HCT116 (cell line): ENCODE results near the gene FABP1. TPM values are rescaled to one million over a fixed set of nuclear protein-coding genes. Genes with fewer than 3 reads are reported as not detected.

ENCODE experiments used
- ATAC-seq: fragments of 200-7000 bp; cut with Tn5 transposase; 2 replicates; pipeline ENCODE4 v1.9.1; 2020; ENCODE audit warnings: mild to moderate bottlenecking, moderate library complexity
- BruUV-seq: library from RNA; stranded (reverse); fragments of 400-500 nt; replicated peaks from 2 replicates; lab custom pipeline; 2021; lab: Mats Ljungman, UMichigan
- CTCF ChIA-PET: fragments of 300-600 bp; sonication (Branson Sonifier 250); formaldehyde crosslinking; loops from one replicate; lab custom pipeline; 2021; ENCODE audit warnings: antibody characterized with exemption; lab: Charles Lee
- POLR2A ChIA-PET: fragments of 300-600, 350-600 bp; sonication (Branson Sonifier 250); formaldehyde crosslinking; loops from one replicate; lab custom pipeline; 2021; ENCODE audit warnings: antibody characterized with exemption; lab: Charles Lee
- RAD21 ChIA-PET, 2 experiments: fragments of 300-600 bp; sonication (Branson Sonifier 250); formaldehyde crosslinking; loops; one replicate each; lab custom pipeline; 2023; ENCODE audit warnings: low total read pairs in 2 of 2; ENCODE audit not compliant: uncharacterized antibody in 2 of 2, unreplicated experiment in 2 of 2, low non-redundant PET in 1 of 2; lab: Charles Lee
- DNase-seq: peaks from one replicate; pipeline ENCODE4 v3.0.0-alpha.2; 2010; ENCODE audit warnings: low read depth, low spot score
- H2AFZ ChIP-seq: fragments of 200-600 bp; shearing (Covaris generic), sonication (generic); 2 replicates; pipeline ENCODE4 v1.6.1; 2017; ENCODE audit warnings: low read depth, mixed run types, mixed read lengths, antibody characterized with exemption, low read length; ENCODE audit not compliant: poor library complexity, severe bottlenecking
- H3K27ac ChIP-seq: 2 replicates; pipeline ENCODE4 v1.5.1; 2012; ENCODE audit warnings: low read depth, low read length
- H3K27me3 ChIP-seq: fragments of 200-600 bp; sonication (generic); 2 replicates; pipeline ENCODE4 v1.6.1; 2016; ENCODE audit warnings: mixed run types, low read length, mixed read lengths; ENCODE audit not compliant: insufficient read depth
- H3K36me3 ChIP-seq, 2 experiments: fragments of 200-500 bp in 1 of 2; fragments of 200-600 bp in 1 of 2; sonication (Bioruptor generic) in 1 of 2; sonication (generic) in 1 of 2; 2 replicates each; pipeline versions ENCODE4 v1.5.1 to v1.6.1; 2014 to 2016; ENCODE audit warnings: low read length in 2 of 2, inconsistent platforms in 1 of 2, mixed read lengths in 1 of 2, mixed run types in 1 of 2; ENCODE audit not compliant: insufficient read depth in 2 of 2, control insufficient read depth in 1 of 2
- H3K4me1 ChIP-seq, 2 experiments: fragments of 200-600 bp in 1 of 2; sonication (generic) in 1 of 2; 2 replicates each; pipeline versions ENCODE4 v1.5.1 to v1.6.1; 2012 to 2017; ENCODE audit warnings: low read length in 2 of 2, inconsistent platforms in 1 of 2, mild to moderate bottlenecking in 1 of 2, mixed read lengths in 1 of 2, mixed run types in 1 of 2, moderate library complexity in 1 of 2; ENCODE audit not compliant: insufficient read depth in 2 of 2, control insufficient read depth in 1 of 2
- H3K4me2 ChIP-seq: fragments of 200-600 bp; sonication (generic); 2 replicates; pipeline ENCODE4 v1.6.1; 2017; ENCODE audit warnings: mixed run types, low read length, mixed read lengths
- H3K4me3 ChIP-seq, 2 experiments: fragments of 200-600 bp in 1 of 2; sonication (generic) in 1 of 2; replicated peaks in 1 of 2; 2 replicates each; pipeline ENCODE4 v1.5.1; 2011 to 2016; ENCODE audit warnings: low read length in 2 of 2, control low read depth in 1 of 2, low read depth in 1 of 2, mild to moderate bottlenecking in 1 of 2, mixed read lengths in 1 of 2, mixed run types in 1 of 2
- H3K79me2 ChIP-seq: fragments of 200-600 bp; sonication (generic); 2 replicates; pipeline ENCODE4 v1.6.1; 2017; ENCODE audit warnings: mild to moderate bottlenecking, mixed run types, low read length, moderate library complexity, mixed read lengths; ENCODE audit not compliant: insufficient read depth
- H3K9ac ChIP-seq: fragments of 200-600 bp; sonication (generic); 2 replicates; pipeline ENCODE4 v1.6.1; 2016; ENCODE audit warnings: low read length, mixed read lengths
- H3K9me2 ChIP-seq: fragments of 200-600 bp; sonication (generic), shearing (Covaris generic); 2 replicates; pipeline ENCODE4 v1.6.1; 2017; ENCODE audit warnings: mixed run types, mild to moderate bottlenecking, moderate library complexity; ENCODE audit not compliant: insufficient read depth
- H3K9me3 ChIP-seq, 2 experiments: fragments of 200-500 bp in 1 of 2; fragments of 200-600 bp in 1 of 2; sonication (Bioruptor generic) in 1 of 2; sonication (generic) in 1 of 2; 2 replicates each; pipeline ENCODE4 v1.6.1; 2014 to 2017; ENCODE audit warnings: low read length in 2 of 2, mixed read lengths in 2 of 2, inconsistent platforms in 1 of 2, low read depth in 1 of 2, mild to moderate bottlenecking in 1 of 2, mixed run types in 1 of 2, moderate library complexity in 1 of 2; ENCODE audit not compliant: control insufficient read depth in 1 of 2, insufficient read depth in 1 of 2
- H4K20me1 ChIP-seq: fragments of 200-600 bp; sonication (generic), shearing (Covaris generic); 2 replicates; pipeline ENCODE4 v1.6.1; 2017; ENCODE audit warnings: mixed run types, mild to moderate bottlenecking, moderate library complexity; ENCODE audit not compliant: insufficient read depth
- ATF3 ChIP-seq: IDR thresholded peaks from 2 replicates; pipeline ENCODE4 v1.6.1; 2012
- CBX3 ChIP-seq: IDR thresholded peaks from 2 replicates; pipeline ENCODE4 v1.6.1; 2012; ENCODE audit warnings: low read depth
- CEBPB ChIP-seq: IDR thresholded peaks from 2 replicates; pipeline ENCODE4 v1.6.1; 2012; ENCODE audit warnings: low read depth
- EGR1 ChIP-seq: IDR thresholded peaks from 2 replicates; pipeline ENCODE4 v1.6.1; 2012; ENCODE audit warnings: low read depth
- ELF1 ChIP-seq: IDR thresholded peaks from 2 replicates; pipeline ENCODE4 v1.6.1; 2012; ENCODE audit warnings: low read depth, borderline replicate concordance
- FOSL1 ChIP-seq: IDR thresholded peaks from 2 replicates; pipeline ENCODE4 v1.6.1; 2012; ENCODE audit warnings: low read depth
- JUND ChIP-seq: IDR thresholded peaks from 2 replicates; pipeline ENCODE4 v1.6.1; 2012
- MAX ChIP-seq: IDR thresholded peaks from 2 replicates; pipeline ENCODE4 v1.6.1; 2012
- POLR2A ChIP-seq: IDR thresholded peaks from 2 replicates; pipeline ENCODE4 v1.7.0; 2011; ENCODE audit warnings: borderline replicate concordance; ENCODE audit not compliant: insufficient read depth, insufficient read length; ENCODE audit errors: extremely low read depth
- RAD21 ChIP-seq: IDR thresholded peaks from 2 replicates; pipeline ENCODE4 v1.6.1; 2012; ENCODE audit warnings: low read depth, mild to moderate bottlenecking
- REST ChIP-seq: IDR thresholded peaks from 2 replicates; pipeline ENCODE4 v1.6.1; 2012; ENCODE audit warnings: low read depth
- TCF7L2 ChIP-seq: IDR thresholded peaks from 2 replicates; pipeline ENCODE4 v1.7.0; 2011; ENCODE audit warnings: borderline replicate concordance, inconsistent platforms; ENCODE audit not compliant: insufficient read depth, insufficient read length; ENCODE audit errors: extremely low read depth
- ZFX ChIP-seq: fragments of 450-650 bp; IDR thresholded peaks from 2 replicates; pipeline ENCODE4 v1.6.1; 2017
- ZNF274 ChIP-seq: fragments of 200-500 bp; sonication (Bioruptor generic); IDR thresholded peaks from 2 replicates; pipeline ENCODE4 v1.6.1; 2014; ENCODE audit warnings: mild to moderate bottlenecking, low read depth, low read length, inconsistent platforms
- intact Hi-C: fragments of 100-400 bp; cut with micrococcal nuclease; formaldehyde crosslinking; loops from 2 replicates; pipeline ENCODE4 v1.10.0; 2022
- total RNA-seq: library from RNA; stranded (reverse); gene quantifications from one replicate; pipeline ENCODE4 v1.2.1, GENCODE V29; 2021; ENCODE audit not compliant: unreplicated experiment

Gene FABP1
- total RNA-seq, 1 experiment from 2014 or later, result 0.61 TPM

GRCh38 chr2:88170472-88170892, 42.6 kb upstream of the FABP1 start:
- POLR2A ChIA-PET, result no interaction called here
- H4K20me1 ChIP-seq, result no peaks in the 10 kb centered on the region
- ATAC-seq, result no peak
- no peaks in the 10 kb centered on the region for H3K9me3 ChIP-seq
- intact Hi-C loops, result no loop called here
- H3K79me2 ChIP-seq, result no peaks in the 10 kb centered on the region
- RAD21 ChIA-PET, result no interaction called here
- no peak overlapping the region for H2AFZ ChIP-seq
- no peak for DNase-seq
- H3K4me1 ChIP-seq, result no peaks in the 10 kb centered on the region
- H3K27ac ChIP-seq, result no peak overlapping the region
- no peak overlapping the region for H3K4me3 ChIP-seq
- TF ChIP-seq REST, result no peak
- no peak for TF ChIP-seq ATF3
- no peak for TF ChIP-seq POLR2A
- no peak for TF ChIP-seq CEBPB
- TF ChIP-seq EGR1, result no peak
- TF ChIP-seq JUND, result no peak
- no peak for TF ChIP-seq ELF1
- no peak for TF ChIP-seq RAD21
- TF ChIP-seq MAX, result no peak
- TF ChIP-seq FOSL1, result no peak
- TF ChIP-seq ZFX, result no peak
- no peak for TF ChIP-seq CBX3
- TF ChIP-seq ZNF274, result no peak
- no peak for TF ChIP-seq TCF7L2
- CTCF ChIA-PET, result no interaction called here
- H3K4me2 ChIP-seq, result no peak overlapping the region
- no peaks in the 10 kb centered on the region for H3K27me3 ChIP-seq
- BruUV-seq, result no TSS peak
- no peaks in the 10 kb centered on the region for H3K9me2 ChIP-seq
- H3K9ac ChIP-seq, result no peak overlapping the region
- H3K36me3 ChIP-seq, result no peaks in the 10 kb centered on the region
